ENCODE data around the gene LRAT. TPM values are rescaled to one million over a fixed set of nuclear protein-coding genes. Genes with fewer than 3 reads are reported as not detected.
A peak's percentile ranks its signal among the peaks of the same experiment; 100 is the strongest.

Gene LRAT
- total and polyA plus RNA-seq, 8 donors, result 0.10 to 1.5 (median 0.51) TPM

- no peak overlapping the region for H3K4me3 ChIP-seq
- no peaks in the 10 kb centered on the region for H3K36me3 ChIP-seq
- no peaks in the 10 kb centered on the region for H3K4me1 ChIP-seq
- intact Hi-C loops (cut with DNase I), result no loop called here
- DNase-seq, result no peak
- no peak overlapping the region for H3K27ac ChIP-seq
- no peaks in the 10 kb centered on the region for H3K9me3 ChIP-seq
- H3K27me3 ChIP-seq, result no peaks in the 10 kb centered on the region
- no peak for TF ChIP-seq CTCF (IDR thresholded peaks at IDR 0.05)
- ATAC-seq, result no peak
Measured at GRCh38 chr4:154727540-154727939, 16.3 kb upstream of the LRAT start.

- Histone ChIP-seq H3K27ac (no peak overlapping the region), H3K4me1 (no peaks in the 10 kb centered on the region), H3K9me3 (no peaks in the 10 kb centered on the region), H3K36me3 (no peaks in the 10 kb centered on the region), H3K4me3 (no peak overlapping the region), H3K27me3 (no peaks in the 10 kb centered on the region)
- ATAC-seq (no peak), DNase-seq (no peak)
- no peak for TF ChIP-seq CTCF (IDR thresholded peaks at IDR 0.05)
- intact Hi-C loops (cut with DNase I), result no loop called here
Measured at GRCh38 chr4:154731756-154732155, 12.0 kb upstream of the LRAT start.

- DNase-seq (no peak), ATAC-seq (peak; percentile 90)
- Histone ChIP-seq H3K27me3 (no peaks in the 10 kb centered on the region), H3K36me3 (no peaks in the 10 kb centered on the region), H3K9me3 (no peaks in the 10 kb centered on the region), H3K27ac (no peak overlapping the region), H3K4me3 (no peak overlapping the region), H3K4me1 (no peaks in the 10 kb centered on the region)
- no peak for TF ChIP-seq CTCF (IDR thresholded peaks at IDR 0.05)
- intact Hi-C loops (cut with DNase I), result no loop called here
Measured at GRCh38 chr4:154732669-154733068, 11.1 kb upstream of the LRAT start.

- intact Hi-C loops (cut with DNase I), result no loop called here
Measured at GRCh38 chr4:154736770-154737169, 7.0 kb upstream of the LRAT start.

GRCh38 chr4:154738426-154738825 lies 5.4 kb upstream of the LRAT start:
- H3K27ac ChIP-seq, result no peak overlapping the region
- no peak for TF ChIP-seq CTCF (IDR thresholded peaks at IDR 0.05)

More at GRCh38 chr4:154736770-154737169, 7.0 kb upstream of the LRAT start:
- Histone ChIP-seq H3K27ac (no peak overlapping the region), H3K4me1 (no peaks in the 10 kb centered on the region), H3K9me3 (no peaks in the 10 kb centered on the region), H3K4me3 (no peak overlapping the region), H3K36me3 (no peaks in the 10 kb centered on the region), H3K27me3 (peaks cover 8 to 27% of the 10 kb centered on the region in 2 donors)
- DNase-seq (peak in 1 of 4 donors; percentile 28), ATAC-seq (peak; percentile 86)
- no peak for TF ChIP-seq CTCF (IDR thresholded peaks at IDR 0.05)

More at GRCh38 chr4:154738426-154738825, 5.4 kb upstream of the LRAT start:
- H3K9me3 ChIP-seq, result no peaks in the 10 kb centered on the region
- no peak overlapping the region for H3K4me3 ChIP-seq
- DNase-seq (no peak), ATAC-seq (no peak)
- peaks cover 25 to 44% of the 10 kb centered on the region in 2 donors for H3K27me3 ChIP-seq
- no peaks in the 10 kb centered on the region for H3K36me3 ChIP-seq
- peaks cover 11 to 12% of the 10 kb centered on the region in 2 donors for H3K4me1 ChIP-seq
- intact Hi-C loops (cut with DNase I), result no loop called here
